SW 1271 (cell line): Measurements from ENCODE around the gene CTTNBP2.

Experiments used
- DNase-seq, 2 experiments: peaks; one replicate each; lab custom pipeline; 2025; lab: John Stamatoyannopoulos, UW

The CTTNBP2 gene

GRCh38 chr7:117825132-117825531 lies 48.1 kb downstream of the CTTNBP2 start:
- DNase-seq = no peak

DNA sequence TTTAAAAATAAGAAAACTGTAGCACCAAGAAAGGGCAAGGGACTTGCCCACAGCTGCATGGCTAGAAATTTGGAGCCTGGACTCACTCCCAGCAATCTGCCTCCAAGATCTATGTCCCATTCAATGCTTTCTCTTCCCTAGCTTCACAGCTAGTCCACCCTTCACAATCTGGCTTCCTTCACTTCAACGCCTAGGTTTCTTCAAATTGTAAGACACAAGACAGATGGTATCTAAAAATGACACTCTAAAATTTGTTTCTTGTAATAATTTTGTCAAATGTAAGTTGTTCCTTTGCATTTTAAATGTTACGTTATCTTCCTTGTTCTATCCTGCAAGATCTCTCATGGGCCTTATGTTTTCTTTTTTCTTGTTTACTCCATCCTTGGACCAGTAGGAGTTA lies 48.6 kb downstream of the CTTNBP2 start:
- no peak for DNase-seq

- DNase-seq = no peak
These were observed 53.7 kb downstream of the CTTNBP2 start for GRCh38 chr7:117819558-117819957.

GRCh38 chr7:117818232-117818631 lies 55.0 kb downstream of the CTTNBP2 start:
- no peak for DNase-seq

GRCh38 chr7:117816727-117817126 lies 56.5 kb downstream of the CTTNBP2 start:
- no peak for DNase-seq

DNA sequence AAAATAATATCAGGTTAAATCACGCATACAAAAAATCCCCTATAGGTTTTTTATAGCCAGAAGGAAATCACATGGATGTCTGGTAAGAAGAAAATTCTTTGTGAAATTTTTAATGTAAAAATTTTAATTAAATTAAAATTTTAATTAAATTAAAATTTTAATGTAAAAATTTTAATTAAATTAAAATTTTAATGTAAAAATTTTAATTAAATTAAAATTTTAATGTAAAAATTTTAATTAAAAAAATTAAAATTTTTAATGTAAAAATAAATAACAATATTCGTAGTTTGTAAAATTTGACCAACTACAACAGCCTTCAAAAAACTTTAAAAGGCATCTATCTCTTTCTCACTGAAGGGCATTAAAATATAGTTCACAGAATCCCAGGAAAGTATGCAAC lies 61.5 kb downstream of the CTTNBP2 start:
- no peak for DNase-seq

DNA sequence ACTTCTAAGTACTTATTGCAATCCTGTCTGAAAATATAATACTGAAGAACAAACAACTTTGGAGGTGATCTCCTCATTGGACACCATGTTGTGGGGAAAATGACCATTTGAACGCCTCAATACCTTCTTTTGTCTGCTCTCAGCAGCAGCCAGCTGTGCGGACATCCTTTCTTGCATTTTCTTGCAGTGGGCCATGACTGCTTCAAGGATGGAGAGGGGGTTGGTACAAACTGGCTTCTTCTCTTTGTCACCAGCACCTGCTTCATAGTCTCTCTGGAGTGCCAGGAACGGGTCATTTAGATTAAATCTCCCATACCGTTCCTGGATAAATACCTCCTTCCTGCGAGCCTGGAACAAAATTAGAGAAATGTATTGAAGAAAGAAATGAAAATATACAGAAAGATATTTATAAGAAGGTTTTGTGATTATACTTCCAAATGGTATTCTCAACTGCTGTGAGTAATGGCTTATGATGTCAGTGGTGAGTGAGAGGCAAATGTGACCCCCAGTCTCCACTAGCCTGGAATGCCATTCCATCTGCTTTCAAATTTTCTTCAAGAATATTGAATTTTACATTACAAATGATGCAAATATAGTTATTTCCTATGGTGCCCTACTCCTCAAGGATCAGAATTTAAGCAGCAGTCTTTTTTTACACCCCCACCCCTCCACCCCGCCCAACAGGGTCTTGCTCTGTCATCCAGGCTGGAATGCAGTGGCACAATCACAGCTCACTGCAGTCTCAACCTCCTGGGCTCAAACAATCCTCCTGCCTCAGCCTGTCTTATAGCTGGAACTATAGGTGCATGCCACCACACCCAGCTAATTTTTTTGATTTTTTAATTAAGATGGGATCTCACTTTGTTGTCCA lies 62.4 kb downstream of the CTTNBP2 start:
- no peak for DNase-seq

DNA sequence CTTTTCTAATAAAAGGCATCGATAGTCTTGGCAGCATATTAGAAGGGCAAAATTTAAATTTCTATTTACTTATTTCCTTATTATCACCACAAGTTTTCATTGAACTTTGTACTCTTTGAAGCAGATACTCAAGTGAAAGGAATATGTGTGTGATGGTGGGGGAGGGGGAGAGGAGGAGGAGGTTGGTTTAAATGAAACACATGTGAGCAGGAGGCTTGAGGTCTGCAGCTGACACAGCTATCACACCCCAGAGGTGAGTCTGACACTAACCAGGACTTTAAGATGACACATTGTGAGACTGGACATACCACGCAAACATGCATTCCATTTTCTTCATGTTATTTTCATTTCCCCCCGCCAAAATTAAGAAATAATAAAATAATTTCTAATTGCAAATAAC lies 63.3 kb downstream of the CTTNBP2 start:
- DNase-seq = no peak

DNA sequence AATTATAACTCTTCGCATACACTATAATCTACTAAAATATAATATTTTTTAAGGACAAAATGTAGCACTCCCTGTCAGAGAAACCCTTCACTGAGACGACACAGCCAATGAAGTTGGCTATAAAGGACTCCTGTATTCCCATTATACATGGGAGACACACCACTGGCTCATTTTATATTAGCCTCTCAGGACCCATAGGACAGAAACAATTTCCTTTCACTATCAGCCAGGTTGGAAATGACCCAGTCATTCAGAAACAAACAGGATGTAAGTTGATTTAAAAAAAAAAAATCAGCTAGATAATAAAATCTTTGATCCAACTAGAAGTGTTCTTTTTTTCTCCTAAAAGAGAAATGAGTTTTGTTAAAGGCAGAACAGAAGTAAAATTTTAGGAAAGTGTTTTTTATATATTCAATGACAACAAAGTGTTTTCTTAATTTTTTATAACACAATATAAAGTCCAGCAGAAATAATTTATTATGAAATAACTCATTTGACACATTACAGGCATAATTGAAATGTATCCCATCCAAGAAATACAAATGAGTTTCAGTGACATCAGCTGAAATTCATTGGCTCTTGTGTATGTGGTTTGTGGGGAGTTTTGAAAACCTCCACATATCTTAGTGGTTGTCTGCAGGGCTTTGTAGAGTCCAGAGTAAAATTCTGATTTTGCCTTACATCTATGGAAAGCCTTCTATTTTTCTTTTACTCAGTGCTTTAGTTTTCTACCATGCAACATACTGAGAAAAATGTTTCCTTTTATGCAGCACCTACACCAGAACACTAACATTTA lies 64.1 kb downstream of the CTTNBP2 start:
- DNase-seq = no peak

DNA sequence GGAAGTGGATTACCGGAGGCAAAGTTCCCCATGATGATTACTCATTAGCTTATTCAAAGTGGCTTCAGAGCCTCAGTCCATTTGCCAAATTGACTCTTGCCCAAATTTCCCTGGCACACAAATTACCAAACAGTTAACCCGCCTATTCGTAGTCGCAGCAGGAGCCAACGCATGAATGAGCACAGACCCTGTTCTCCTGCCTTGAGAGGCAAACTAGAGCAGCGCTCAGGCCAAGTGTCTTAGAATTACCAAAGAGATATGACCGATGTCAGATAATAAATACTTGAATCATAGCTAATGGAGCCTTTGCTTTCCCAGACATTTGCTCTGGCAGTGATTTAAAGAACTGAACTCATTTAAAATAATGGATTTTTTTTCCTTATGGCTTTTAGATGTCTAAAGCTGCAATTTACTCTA lies 64.9 kb downstream of the CTTNBP2 start:
- no peak for DNase-seq

DNA sequence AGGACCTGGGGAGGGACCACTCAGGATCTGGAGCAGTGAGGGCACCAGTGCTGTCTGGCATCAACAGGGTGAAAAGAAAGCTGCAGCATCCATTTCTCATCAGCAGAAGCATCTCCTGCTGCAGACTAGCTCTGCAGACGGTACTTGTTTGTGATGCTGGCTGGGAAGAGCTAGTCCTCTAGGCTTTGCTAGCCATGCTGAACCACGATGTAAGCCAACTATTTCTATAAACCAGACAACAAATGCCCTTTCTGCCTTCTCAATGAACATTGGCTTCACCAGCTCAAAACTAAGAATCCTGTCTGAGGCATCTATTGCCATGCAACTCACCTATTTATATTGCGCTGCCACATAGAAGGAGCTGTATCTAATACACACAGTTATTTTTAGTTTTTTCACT lies 65.6 kb downstream of the CTTNBP2 start:
- DNase-seq = no peak

GRCh38 chr7:117806011-117806410 lies 67.2 kb downstream of the CTTNBP2 start:
- DNase-seq = no peak

DNA sequence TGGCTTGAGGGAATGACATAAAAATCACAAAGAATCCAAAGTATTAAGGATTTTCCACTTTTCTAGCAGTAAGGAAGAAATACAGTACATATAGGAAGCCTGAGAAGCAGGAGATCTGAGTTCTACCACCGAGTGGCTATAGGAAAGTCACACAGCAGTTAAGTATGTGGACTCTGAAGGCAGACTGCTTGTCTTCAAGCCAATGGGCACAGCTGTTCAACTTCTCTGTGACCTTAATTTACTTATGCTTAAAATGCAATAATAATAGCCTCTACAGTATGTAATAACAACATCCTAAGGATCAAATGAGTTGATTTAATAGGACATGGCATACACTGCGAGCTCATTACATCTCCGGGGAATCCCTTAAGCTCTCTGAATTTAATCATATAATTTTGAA lies 68.0 kb downstream of the CTTNBP2 start:
- DNase-seq = no peak

DNA sequence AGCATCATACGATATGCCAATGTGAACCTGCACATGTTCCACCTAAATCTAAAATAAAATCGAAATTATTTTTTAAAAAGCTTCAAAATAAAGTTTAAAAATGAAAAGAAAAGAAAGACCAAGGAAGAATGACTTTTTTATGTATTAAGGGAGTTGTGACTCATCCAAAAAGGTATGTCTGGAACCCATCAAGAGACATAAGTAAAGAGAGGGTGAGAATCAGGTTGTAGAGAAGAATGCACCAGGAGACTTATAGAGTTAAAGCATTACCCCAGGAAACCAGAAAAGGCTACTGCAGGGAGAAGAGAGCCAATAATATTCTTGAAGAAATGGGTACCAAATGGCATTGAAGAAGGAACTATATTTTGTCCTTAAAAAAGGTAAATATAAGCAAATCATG lies 69.8 kb downstream of the CTTNBP2 start:
- no peak for DNase-seq

DNA sequence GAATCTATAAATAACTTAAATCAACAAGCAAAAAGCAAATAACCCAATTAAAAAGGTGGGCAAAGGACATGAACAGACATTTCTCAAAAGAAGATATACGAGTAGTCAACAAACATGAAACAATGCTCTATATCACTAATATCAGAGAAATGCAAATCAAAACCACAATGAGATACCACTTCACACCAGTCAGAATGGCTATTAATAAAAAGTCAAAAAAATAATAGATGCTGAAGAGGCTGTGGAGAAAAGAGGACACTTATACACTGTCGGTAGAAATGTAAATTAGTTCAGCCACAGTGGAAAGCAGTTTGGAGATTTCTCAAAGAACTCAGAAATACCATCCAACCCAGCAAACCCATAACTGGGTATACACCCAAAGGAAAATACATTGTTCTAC lies 70.6 kb downstream of the CTTNBP2 start:
- no peak for DNase-seq

DNA sequence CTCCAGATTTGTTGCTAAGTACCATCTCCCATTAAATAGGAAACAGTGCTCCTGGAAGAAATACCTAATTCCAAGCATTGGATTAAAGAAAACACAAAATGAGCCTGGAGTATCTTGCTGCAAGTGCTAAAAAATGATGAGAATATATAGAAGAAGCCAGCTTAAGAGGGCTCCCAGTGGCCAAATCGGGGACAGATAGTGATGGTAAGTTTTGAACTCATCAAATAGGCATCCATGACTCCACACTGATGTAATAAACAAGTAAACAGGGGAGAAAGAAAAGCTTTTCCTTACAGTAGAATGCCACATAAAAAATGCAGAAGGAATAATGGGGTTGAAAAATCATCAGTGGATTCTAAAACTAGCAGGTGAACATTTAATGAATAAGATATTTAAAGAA lies 72.4 kb downstream of the CTTNBP2 start:
- no peak for DNase-seq

- no peak for DNase-seq
These were observed 72.8 kb downstream of the CTTNBP2 start for GRCh38 chr7:117800406-117800805.

- no peak for DNase-seq
These were observed 76.4 kb downstream of the CTTNBP2 start for GRCh38 chr7:117796889-117797288.

GRCh38 chr7:117793976-117794375 lies 79.3 kb downstream of the CTTNBP2 start:
- DNase-seq = no peak

- DNase-seq = no peak
These were observed 79.7 kb downstream of the CTTNBP2 start for GRCh38 chr7:117793521-117793920.

DNA sequence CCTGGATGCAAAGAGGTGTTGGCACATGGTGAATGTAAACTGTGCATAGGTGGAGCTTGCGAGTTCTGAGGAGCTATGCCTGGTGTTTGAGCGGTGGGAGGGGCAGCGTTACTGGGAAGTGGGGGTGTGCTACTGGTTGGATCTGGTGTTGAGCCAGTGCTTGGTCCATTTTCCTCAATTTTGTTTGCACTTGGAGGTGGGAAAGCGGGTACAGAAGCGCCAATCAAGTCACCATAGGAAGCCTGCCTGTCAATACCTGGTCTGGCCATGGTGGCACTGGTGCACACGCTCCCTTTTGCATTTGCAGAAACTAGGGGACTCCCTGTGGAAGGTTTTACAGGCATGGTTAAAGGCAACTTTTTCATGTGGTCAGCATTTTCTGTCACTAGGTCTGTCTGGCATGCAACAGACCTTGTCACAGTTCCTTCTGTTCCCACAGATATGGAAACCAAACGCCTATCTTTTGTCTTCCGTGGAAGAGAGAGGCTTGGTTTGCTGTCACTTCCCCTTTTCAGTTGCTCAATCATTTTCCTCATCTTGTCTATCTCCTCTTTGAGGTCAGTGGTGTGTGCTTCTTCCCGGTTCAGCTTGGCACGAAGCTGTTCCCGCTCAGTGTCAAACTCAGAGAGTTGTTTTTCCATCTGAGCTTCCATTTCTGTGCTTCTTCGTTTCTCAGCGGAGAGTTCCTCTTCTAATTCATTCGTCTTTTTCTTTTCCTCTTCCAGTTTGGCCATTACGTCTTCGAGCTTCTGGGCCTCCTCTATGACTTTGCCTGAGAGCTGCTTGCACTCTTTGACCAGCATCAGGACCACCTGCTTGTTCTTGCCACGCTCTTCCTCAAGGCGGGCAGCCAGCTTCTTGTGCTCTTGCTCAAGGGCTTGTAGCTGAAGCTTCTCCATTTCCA lies 81.1 kb downstream of the CTTNBP2 start:
- DNase-seq = no peak

- no peak for DNase-seq
These were observed 82.5 kb downstream of the CTTNBP2 start for GRCh38 chr7:117790731-117791130.
